ENCODE data around the gene ISG15. TPM values are rescaled to one million over a fixed set of nuclear protein-coding genes. Genes with fewer than 3 reads are reported as not detected.
"Not testable (repeated sequence)": the region's sequence is repeated elsewhere in the genome, so short reads cannot be mapped to it uniquely, and the experiment has no call there.

The ISG15 gene
- total and polyA plus RNA-seq, 4 donors, result 12.7 to 234 (median 131) TPM

GRCh38 chr1:1013922-1014648 lies 788 bp downstream of the ISG15 start:
- Histone ChIP-seq H3K9ac (ENCODE audit: insufficient read depth in 1 of 2, low read length in 2 of 2) (peak overlapping the region in 1 of 2 donors; percentile 73), H3K27me3 (ENCODE audit: control insufficient read depth in 3 of 3, insufficient read depth in 3 of 3, low read length in 2 of 3) (no peaks in the 10 kb centered on the region), H3K36me3 (ENCODE audit: control insufficient read depth in 4 of 4, insufficient read depth in 4 of 4, low read length in 4 of 4) (no peaks in the 10 kb centered on the region), H3K27ac (ENCODE audit: low read depth in 1 of 2, low read length in 1 of 2) (peak overlapping the region; percentile 46 to 95), H3K4me3 (peak overlapping the region; percentile 68), H3K4me1 (ENCODE audit: control insufficient read depth in 5 of 5, insufficient read depth in 5 of 5, low read length in 5 of 5) (peaks cover 0 to 19% (median 3%) of the 10 kb centered on the region in 5 donors), H3K9me3 (ENCODE audit: control insufficient read depth in 4 of 4, insufficient read depth in 3 of 4, low read length in 3 of 4) (no peaks in the 10 kb centered on the region)
- ATAC-seq (ENCODE audit: insufficient read depth, low FRiP score) (no peak), DNase-seq (peak; percentile 45 to 50 (median 49))
- no peak for TF ChIP-seq CTCF (IDR thresholded peaks at IDR 0.05; ENCODE audit: control extremely low read depth, extremely low read depth)
- WGBS, 2 donors, result 53 to 80% methylated on average over 41 of the region's 41 CpGs

GRCh38 chr1:1014799-1015681 lies 1.7 kb downstream of the ISG15 start:
- H3K4me1 ChIP-seq (ENCODE audit: control insufficient read depth in 5 of 5, insufficient read depth in 5 of 5, low read length in 5 of 5), result peaks cover 0 to 19% (median 3%) of the 10 kb centered on the region in 5 donors
- 77 to 79% methylated on average over 20 of the region's 20 CpGs for WGBS, 2 donors
- ATAC-seq (ENCODE audit: insufficient read depth, low FRiP score) (no peak), DNase-seq (no peak)
- no peak overlapping the region for H3K4me3 ChIP-seq
- H3K9ac ChIP-seq (ENCODE audit: insufficient read depth in 1 of 2, low read length in 2 of 2), result no peak overlapping the region
- no peak for TF ChIP-seq CTCF (IDR thresholded peaks at IDR 0.05; ENCODE audit: control extremely low read depth, extremely low read depth)
- H3K27me3 ChIP-seq (ENCODE audit: control insufficient read depth in 3 of 3, insufficient read depth in 3 of 3, low read length in 2 of 3), result no peaks in the 10 kb centered on the region
- H3K36me3 ChIP-seq (ENCODE audit: control insufficient read depth in 4 of 4, insufficient read depth in 4 of 4, low read length in 4 of 4), result no peaks in the 10 kb centered on the region
- H3K9me3 ChIP-seq (ENCODE audit: control insufficient read depth in 4 of 4, insufficient read depth in 3 of 4, low read length in 3 of 4), result no peaks in the 10 kb centered on the region
- H3K27ac ChIP-seq (ENCODE audit: low read depth in 1 of 2, low read length in 1 of 2), result peak overlapping the region in 1 of 2 donors; percentile 4

- H3K36me3 ChIP-seq (ENCODE audit: control insufficient read depth in 4 of 4, insufficient read depth in 4 of 4, low read length in 4 of 4); ATAC-seq (ENCODE audit: insufficient read depth, low FRiP score); H3K27ac ChIP-seq (ENCODE audit: low read depth in 1 of 2, low read length in 1 of 2); H3K9me3 ChIP-seq (ENCODE audit: control insufficient read depth in 4 of 4, insufficient read depth in 3 of 4, low read length in 3 of 4); H3K9ac ChIP-seq (ENCODE audit: insufficient read depth in 1 of 2, low read length in 2 of 2); H3K4me3 ChIP-seq; DNase-seq; H3K27me3 ChIP-seq (ENCODE audit: control insufficient read depth in 3 of 3, insufficient read depth in 3 of 3, low read length in 2 of 3): not testable (repeated sequence)
- H3K4me1 ChIP-seq (ENCODE audit: control insufficient read depth in 5 of 5, insufficient read depth in 5 of 5, low read length in 5 of 5), result peaks cover 0 to 30% (median 6%) of the 10 kb centered on the region in 5 donors
- 81 to 89% methylated on average over 16 to 17 of the region's 17 CpGs for whole genome bisulfite sequencing, 2 donors
Measured at GRCh38 chr1:1017397-1018320, 4.4 kb downstream of the ISG15 start.

- H3K27me3 ChIP-seq (ENCODE audit: control insufficient read depth in 3 of 3, insufficient read depth in 3 of 3, low read length in 2 of 3); DNase-seq: not testable (repeated sequence)
Measured at GRCh38 chr1:1018321-1018685, 5.0 kb downstream of the ISG15 start.

More at GRCh38 chr1:1018321-1018685, 5.0 kb downstream of the ISG15 start:
- not testable (repeated sequence) for H3K27ac ChIP-seq (ENCODE audit: low read depth in 1 of 2, low read length in 1 of 2); H3K36me3 ChIP-seq (ENCODE audit: control insufficient read depth in 4 of 4, insufficient read depth in 4 of 4, low read length in 4 of 4); H3K9me3 ChIP-seq (ENCODE audit: control insufficient read depth in 4 of 4, insufficient read depth in 3 of 4, low read length in 3 of 4); H3K4me3 ChIP-seq; H3K9ac ChIP-seq (ENCODE audit: insufficient read depth in 1 of 2, low read length in 2 of 2); ATAC-seq (ENCODE audit: insufficient read depth, low FRiP score)
- H3K4me1 ChIP-seq (ENCODE audit: control insufficient read depth in 5 of 5, insufficient read depth in 5 of 5, low read length in 5 of 5), result peaks cover 0 to 27% (median 6%) of the 10 kb centered on the region in 5 donors
- WGBS, 2 donors, result 94 to 96% methylated on average over 21 to 26 of the region's 26 CpGs
